NCI-H1048 (cell line): Measurements from ENCODE around the gene CLDN7.

Source experiments
- DNase-seq: peaks from one replicate; lab custom pipeline; 2025; lab: John Stamatoyannopoulos, UW

Gene CLDN7

DNA sequence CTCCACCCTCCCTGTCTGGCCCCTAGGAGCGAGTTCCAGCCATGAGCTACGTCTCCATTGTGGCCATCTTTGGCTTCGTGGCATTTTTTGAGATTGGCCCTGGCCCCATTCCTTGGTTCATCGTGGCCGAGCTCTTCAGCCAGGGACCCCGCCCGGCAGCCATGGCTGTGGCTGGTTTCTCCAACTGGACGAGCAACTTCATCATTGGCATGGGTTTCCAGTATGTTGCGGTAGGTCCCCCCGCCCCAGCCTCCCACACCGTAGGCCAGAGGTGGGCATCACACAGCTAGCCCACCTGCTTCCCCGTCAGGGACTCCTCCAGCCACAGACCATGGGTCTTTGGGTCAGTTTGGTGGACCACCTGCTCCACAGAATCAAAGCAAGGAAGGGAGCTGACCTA, 23.4 kb upstream of the CLDN7 start:
- no peak for DNase-seq

GRCh38 chr17:7284911-7285310, 22.6 kb upstream of the CLDN7 start:
- DNase-seq = no peak

GRCh38 chr17:7283471-7284216, 21.4 kb upstream of the CLDN7 start:
- DNase-seq = no peak

GRCh38 chr17:7282752-7283321, 20.6 kb upstream of the CLDN7 start:
- no peak for DNase-seq

- DNase-seq = no peak
These were observed 19.9 kb upstream of the CLDN7 start for GRCh38 chr17:7281953-7282751.

GRCh38 chr17:7281074-7281952, 19.0 kb upstream of the CLDN7 start, which contains the start of gene SLC2A4:
TSS of gene SLC2A4 (plus strand) at chr17:7281718. CDS start at chr17:7281935, 217 bp downstream.
- peak; percentile 94 for DNase-seq

GRCh38 chr17:7280519-7281073, 18.3 kb upstream of the CLDN7 start:
- DNase-seq = peak; percentile 49

GRCh38 chr17:7279448-7279847, 17.2 kb upstream of the CLDN7 start:
- DNase-seq = no peak

GRCh38 chr17:7266784-7267183, 4.5 kb upstream of the CLDN7 start:
- DNase-seq = no peak

DNA sequence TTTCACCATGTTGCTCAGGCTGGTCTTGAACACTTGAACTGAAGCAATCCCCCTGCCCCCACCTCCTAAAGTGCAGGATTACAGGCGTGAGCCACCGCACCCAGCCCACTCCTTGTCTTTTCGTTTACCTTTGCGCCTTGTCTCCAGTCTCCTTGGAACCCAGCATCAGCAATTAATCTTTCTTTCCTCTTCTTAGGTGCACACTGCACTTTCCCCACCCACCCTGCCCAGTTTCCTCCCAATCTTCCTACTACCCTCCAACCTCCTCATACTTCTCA, 1.5 kb upstream of the CLDN7 start:
- DNase-seq = no peak

- no peak for DNase-seq
These were observed 890 bp upstream of the CLDN7 start for GRCh38 chr17:7262935-7263800.

DNA sequence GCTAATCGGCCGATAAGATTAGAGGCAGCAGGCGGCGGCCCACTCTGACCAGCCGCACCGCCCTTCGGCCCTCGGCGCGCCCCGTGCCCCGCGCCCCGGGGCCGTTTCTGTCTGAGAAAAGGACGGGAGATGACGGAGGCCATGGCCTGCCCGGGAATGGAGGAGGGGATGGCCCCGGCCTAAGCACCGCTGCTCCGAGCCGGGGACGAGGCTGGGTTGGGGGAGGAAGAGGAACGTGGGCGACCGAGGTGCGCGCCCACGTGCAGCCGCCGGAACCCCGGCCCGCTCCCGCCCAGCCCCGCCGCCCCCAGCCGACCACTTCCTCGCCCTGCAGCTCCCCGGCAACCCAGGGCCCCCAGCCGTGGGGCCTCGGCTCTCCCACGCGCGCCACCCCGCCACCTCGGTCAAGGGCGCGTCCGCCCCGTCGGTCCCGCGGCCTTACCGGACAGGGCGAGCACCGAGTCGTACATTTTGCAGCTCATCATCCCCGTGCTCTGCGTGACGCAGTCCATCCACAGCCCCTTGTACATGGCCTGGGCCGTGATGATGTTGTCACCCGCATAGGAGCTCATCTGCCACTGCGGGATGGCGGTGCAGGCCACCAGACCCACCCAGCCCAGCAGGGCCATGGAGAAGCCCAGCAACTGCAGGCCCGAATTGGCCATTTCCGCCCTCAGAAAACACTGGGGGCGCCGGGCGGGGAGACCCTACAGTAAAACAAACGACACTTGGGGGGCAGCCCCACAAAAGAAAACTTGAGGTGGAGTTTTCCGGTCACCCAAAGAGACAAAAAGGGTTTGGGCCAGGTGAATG, 693 bp downstream of the CLDN7 start:
- DNase-seq = no peak

DNA sequence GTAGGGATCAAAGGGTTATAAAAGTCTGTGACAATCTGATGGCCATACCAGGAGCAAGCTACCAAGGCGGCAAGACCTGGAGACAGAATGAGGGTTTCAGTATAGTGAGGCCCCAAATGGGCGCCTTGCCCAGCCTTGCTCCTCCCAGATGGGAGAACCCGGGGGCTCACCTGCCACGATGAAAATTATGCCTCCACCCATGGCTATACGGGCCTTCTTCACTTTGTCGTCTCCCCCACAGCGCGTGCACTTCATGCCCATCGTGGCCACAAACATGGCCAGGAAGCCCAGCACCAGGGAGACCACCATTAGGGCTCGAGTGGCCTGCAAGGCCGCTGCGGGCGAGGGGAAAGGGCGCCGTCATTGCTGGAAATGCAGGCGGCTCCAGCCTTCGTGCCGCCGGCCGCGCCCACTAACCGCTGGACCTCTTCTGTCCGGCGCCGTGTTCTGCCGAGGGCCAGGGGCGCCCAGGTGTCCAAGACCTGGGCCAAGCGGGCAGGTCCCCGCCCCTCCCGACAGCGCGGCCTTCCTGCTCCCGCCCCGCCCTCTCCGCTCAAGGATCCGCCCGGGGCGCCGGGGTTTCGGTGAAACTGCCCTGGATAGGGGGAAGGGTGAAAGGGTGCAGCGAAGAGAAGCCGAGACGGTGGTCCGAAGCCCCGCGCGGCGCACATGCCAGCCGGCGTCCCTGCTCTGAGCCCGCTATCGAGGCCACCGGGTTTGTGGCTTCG, 1.5 kb downstream of the CLDN7 start:
- DNase-seq = no peak

DNA sequence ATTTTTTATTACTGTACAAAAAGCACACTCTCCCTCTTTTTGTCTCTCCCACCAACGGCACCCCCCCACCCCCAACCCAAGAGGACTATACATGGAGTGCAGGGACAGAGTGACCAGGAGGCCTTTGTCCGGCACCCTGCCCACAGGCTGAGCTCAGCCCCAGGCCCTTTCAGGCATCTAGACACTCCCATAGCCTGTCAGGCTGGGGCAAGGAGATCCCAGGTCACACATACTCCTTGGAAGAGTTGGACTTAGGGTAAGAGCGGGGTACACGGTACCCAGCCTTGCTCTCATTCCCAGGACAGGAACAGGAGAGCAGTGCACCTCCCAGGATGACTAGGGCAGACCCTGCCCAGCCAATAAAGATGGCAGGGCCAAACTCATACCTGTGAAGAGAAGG, 2.1 kb downstream of the CLDN7 start:
- DNase-seq = no peak

DNA sequence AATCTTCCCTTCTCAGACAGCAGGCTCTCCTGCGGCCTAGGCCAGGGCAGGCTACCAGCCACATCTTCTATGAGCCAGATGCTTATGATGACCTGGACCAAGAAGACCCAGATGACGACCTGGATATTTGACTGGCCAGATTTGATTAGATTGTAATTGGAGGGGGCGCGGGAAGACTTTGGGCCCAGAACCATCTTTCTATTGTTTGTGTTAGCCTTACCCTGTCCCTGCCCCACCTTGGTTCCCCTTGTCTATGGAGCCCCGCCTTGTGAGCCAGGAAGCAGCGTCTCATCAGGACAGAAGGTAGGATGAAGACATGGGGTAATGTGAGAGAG, 2.8 kb downstream of the CLDN7 start:
- DNase-seq = no peak

GRCh38 chr17:7258731-7259554, 3.3 kb downstream of the CLDN7 start:
- DNase-seq = no peak

DNA sequence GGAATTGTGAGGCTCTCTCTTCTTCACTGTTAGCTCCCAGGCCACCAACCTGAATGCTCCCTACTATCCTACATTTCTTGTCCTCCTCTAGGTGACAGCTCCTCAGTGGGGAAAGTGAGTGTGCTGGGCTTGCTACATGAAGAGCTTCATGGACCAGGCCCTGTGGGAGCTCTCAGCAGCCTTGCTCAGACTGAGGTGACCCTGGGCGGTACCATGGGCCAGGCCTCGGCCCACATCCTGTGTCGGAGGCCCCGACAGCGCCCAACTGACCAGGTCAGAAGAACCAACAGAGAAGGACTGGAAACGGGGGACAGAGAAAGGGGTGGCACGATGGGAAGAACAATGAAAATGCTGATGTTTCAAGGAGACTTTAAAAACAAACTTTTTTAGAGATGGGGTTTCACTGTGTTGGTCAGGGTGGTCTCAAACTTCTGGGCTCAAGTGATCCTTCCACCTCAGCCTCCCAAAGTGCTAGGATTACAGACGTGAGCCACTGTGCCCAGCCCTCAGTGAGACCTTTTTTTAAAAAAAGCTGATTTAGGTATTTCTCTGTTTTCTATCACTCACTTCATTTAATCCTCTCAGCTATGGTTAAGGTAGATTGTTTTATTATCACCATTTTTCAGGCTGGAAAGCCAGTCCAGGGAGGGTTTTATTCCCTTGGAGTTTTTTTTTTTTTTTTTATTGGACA, 5.4 kb downstream of the CLDN7 start:
- DNase-seq = no peak

DNA sequence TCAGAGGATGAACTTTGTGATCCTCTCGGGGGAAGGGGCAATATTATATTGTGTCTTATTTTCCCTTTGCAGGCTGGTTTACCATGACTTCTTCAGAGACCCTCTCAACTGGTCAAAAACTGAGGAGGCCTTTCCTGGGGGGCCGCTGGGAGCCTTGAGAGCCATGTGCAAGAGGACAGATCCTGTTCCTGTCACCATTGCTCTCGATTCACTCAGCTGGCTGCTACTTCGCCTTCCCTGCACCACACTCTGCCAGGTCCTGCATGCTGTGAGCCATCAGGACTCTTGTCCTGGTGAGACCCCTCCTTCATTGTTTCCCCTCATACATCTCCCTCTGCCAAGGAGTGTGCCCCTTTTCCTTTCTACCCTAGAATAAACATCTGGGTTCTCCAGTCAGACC, 7.8 kb downstream of the CLDN7 start:
- DNase-seq = no peak
